WI38 (cell line): ENCODE results near the gene ZBTB18.

ENCODE experiments used
- H3K4me3 ChIP-seq: 2 replicates; pipeline ENCODE4 v1.5.1; 2011; ENCODE audit warnings: low read depth, mild to moderate bottlenecking, control low read depth, low read length
- TF ChIP-seq, protein P1 (sequence below): IDR thresholded peaks from 2 replicates; pipeline ENCODE4 v1.5.1; 2012; ENCODE audit warnings: low read depth, mild to moderate bottlenecking, control low read depth, low read length

ZBTB18 gene

DNA sequence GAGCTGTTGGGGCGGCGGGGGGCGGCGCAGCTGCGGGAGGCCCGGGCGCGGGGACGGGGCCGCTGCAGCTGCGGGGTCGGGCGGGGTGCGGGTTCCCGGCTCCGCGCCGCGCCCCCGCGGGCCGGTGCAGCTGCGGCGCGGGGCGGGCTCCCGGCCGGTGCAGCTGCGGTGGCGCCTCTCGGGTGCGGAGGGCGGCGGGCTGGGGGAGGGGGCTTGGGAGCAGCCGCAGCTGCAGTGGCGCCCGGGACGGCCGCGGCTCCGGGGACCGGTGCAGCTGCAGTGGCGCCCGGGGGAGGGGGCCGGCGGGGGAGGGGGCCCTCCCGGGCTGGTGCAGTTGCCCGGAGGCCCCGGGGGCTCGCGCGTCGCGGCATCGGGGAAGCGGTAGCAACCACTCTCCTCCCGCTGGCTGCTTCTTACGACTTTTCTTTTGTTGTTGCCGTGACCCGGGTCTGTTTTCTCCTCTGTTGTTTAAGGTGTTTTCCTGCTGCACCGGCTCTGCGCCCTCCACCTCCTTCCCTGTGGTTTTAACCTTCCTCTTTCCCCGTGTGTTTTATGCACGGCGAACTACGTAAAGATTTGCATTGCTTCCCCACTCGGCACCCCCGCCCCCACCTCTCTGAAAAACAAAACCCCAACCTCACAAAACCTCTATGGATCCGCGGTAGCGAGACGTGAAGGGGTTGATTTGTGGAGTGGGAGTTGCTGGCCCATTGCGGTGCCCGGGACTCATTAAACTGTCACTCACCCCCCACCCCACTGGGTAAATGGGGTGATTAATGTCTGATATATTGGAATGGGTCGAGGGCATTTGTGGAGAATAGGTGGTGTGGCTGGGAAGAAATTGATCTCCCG, 1.7 kb upstream of the ZBTB18 start:
- H3K4me3 ChIP-seq = peak overlapping the region; percentile 75
- TF ChIP-seq, protein P1, sequence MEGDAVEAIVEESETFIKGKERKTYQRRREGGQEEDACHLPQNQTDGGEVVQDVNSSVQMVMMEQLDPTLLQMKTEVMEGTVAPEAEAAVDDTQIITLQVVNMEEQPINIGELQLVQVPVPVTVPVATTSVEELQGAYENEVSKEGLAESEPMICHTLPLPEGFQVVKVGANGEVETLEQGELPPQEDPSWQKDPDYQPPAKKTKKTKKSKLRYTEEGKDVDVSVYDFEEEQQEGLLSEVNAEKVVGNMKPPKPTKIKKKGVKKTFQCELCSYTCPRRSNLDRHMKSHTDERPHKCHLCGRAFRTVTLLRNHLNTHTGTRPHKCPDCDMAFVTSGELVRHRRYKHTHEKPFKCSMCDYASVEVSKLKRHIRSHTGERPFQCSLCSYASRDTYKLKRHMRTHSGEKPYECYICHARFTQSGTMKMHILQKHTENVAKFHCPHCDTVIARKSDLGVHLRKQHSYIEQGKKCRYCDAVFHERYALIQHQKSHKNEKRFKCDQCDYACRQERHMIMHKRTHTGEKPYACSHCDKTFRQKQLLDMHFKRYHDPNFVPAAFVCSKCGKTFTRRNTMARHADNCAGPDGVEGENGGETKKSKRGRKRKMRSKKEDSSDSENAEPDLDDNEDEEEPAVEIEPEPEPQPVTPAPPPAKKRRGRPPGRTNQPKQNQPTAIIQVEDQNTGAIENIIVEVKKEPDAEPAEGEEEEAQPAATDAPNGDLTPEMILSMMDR = no peak

DNA sequence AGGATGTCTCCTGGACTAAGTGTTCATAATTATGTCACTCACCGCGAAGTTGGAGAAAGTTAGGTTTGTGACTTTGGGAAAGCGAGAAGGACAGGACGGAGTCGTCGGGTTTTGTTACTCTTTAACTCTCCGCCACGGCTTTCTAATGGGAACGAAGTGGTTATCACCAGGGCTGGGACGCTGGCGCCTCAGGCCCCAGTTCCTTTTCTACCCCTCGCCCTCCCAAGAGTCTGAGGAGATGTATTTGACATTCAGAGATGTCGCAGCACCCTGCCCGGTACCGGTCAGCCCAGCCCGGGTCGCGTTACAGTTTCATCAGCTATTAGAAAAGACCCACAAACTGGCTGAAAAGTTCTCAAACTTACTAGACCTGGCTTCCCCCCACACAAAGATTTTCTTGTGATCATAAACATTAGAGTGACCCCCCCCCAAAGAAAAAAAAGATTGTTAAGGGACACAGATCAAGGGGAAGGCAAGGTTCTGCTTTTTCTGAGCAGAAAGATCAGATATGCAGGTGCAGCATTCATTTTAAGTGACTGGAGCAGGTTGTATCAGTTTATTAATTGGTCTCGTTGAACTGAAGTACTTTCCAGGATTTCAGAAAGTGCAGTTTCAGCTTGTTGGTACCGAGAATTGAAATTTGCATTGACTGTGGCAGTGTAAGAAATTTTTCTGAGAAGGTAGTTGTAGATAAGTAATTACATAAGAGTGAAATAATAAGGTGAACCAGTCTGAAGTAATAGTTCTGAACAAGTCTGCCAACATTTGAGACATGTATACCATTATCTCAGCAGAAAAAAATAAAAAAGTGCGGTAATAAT, 859 bp upstream of the ZBTB18 start:
- TF ChIP-seq, protein P1 = no peak
- peak overlapping the region; percentile 75 for H3K4me3 ChIP-seq

DNA sequence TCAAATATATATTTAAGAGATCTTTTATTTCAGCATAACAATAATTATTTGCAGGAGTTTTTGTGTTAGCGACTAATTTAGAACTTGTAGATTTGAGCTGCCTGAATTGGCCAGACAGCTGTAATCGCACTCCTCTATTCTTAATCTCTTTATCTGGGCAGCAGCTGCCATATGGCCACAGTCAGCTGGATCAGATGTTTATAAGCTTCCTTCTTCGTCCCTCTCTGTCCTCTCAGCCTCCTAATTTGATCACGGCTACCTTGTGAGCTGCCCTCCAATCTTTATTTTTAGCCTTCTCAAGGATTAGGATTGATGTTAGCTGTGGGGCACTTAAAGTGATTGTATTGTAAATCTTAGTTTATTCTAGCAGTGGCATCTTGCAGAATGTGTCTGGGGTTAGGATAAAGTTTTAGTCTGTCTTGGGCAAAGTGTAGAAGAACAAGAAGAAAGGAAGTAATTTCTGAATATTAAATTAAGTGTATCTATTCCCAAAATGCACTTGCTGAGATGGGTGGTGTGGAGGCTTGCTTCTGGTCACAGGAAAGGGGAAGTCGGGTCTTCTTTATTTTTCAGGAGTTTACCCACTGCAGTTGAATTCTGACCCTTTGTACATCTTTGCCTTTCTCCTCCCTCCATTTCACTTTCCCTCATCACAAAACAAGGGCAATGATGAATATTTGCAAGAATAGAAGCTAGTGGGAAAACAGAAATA, 1.1 kb downstream of the ZBTB18 start:
- H3K4me3 ChIP-seq = no peak overlapping the region

DNA sequence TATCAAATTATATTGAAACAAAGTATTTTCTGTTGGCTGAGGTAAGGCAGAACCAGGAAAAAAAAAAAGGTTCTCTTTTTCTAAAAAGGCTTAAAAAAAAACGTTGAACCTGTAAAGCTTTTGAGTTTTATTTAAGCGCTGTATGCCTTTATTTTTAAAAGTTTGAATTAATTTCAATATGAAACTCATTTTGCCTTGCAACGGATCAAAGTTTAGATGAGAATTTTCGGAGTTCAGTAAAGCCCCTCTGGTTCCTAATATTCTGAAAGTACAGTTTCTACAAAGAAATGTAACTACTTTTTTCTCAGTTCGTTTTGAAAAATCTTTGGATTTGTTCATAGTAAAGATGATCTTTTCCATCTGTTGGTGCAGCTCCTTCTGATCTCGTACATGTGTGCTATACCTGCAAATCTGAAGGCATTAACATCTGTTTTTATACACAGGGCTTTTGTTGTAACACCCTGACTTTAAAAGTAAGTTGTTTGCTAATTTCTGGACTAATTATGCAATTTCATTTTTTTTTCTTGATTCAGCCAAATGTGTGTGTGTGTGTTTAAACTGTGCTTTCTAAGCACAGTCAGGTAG, 1.7 kb downstream of the ZBTB18 start:
- TF ChIP-seq, protein P1 = no peak
- no peak overlapping the region for H3K4me3 ChIP-seq

More for the DNA sequence above, 1.1 kb downstream of the ZBTB18 start:
- TF ChIP-seq, protein P1 = no peak

DNA sequence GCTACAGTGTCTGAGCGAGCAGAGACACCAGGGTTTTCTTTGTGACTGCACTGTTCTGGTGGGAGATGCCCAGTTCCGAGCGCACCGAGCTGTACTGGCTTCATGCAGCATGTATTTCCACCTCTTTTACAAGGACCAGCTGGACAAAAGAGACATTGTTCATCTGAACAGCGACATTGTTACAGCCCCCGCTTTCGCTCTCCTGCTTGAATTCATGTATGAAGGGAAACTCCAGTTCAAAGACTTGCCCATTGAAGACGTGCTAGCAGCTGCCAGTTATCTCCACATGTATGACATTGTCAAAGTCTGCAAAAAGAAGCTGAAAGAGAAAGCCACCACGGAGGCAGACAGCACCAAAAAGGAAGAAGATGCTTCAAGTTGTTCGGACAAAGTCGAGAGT, 2.7 kb downstream of the ZBTB18 start:
- no peak overlapping the region for H3K4me3 ChIP-seq
- TF ChIP-seq, protein P1 = no peak

DNA sequence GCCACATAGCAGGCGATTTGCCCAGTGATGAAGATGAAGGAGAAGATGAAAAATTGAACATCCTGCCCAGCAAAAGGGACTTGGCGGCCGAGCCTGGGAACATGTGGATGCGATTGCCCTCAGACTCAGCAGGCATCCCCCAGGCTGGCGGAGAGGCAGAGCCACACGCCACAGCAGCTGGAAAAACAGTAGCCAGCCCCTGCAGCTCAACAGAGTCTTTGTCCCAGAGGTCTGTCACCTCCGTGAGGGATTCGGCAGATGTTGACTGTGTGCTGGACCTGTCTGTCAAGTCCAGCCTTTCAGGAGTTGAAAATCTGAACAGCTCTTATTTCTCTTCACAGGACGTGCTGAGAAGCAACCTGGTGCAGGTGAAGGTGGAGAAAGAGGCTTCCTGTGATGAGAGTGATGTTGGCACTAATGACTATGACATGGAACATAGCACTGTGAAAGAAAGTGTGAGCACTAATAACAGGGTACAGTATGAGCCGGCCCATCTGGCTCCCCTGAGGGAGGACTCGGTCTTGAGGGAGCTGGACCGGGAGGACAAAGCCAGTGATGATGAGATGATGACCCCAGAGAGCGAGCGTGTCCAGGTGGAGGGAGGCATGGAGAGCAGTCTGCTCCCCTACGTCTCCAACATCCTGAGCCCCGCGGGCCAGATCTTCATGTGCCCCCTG, 3.3 kb downstream of the ZBTB18 start:
- H3K4me3 ChIP-seq = no peak overlapping the region
- TF ChIP-seq, protein P1 = no peak
